Stimulated activated CD4-positive, alpha-beta T cell treated with anti-CD3 and anti-CD28 coated beads, Interleukin-12 subunit alpha, Interleukin-12 subunit beta, amount 100 ng/mL, for 4 hours (primary cell): Measurements from ENCODE around the gene PAPOLB.
"Not testable (repeated sequence)": the region's sequence is repeated elsewhere in the genome, so short reads cannot be mapped to it uniquely, and the experiment has no call there.

Experiments
- DNase-seq: peaks from one replicate; pipeline ENCODE4 v3.0.0-alpha.2; 2020

Gene PAPOLB

GRCh38 chr7:4861673-4862072 is at the start of gene PAPOLB:
TSS of gene PAPOLB (minus strand) at chr7:4862030. CDS start at chr7:4861810, 220 bp downstream.
- no peak for DNase-seq

GRCh38 chr7:4911111-4911828 is 49.4 kb upstream of the PAPOLB start:
- DNase-seq, result no peak

- DNase-seq, result no peak
Observed at GRCh38 chr7:4906682-4907081, 44.9 kb upstream of the PAPOLB start.

- no peak for DNase-seq
Observed at GRCh38 chr7:4905171-4905570, 43.3 kb upstream of the PAPOLB start.

GRCh38 chr7:4904346-4904745 is 42.5 kb upstream of the PAPOLB start:
- no peak for DNase-seq

- no peak for DNase-seq
Observed at GRCh38 chr7:4895766-4896165, 33.9 kb upstream of the PAPOLB start.

GRCh38 chr7:4894482-4894881 is 32.7 kb upstream of the PAPOLB start:
- no peak for DNase-seq

- DNase-seq, result no peak
Observed at GRCh38 chr7:4893929-4894475, 32.2 kb upstream of the PAPOLB start.

- not testable (repeated sequence) for DNase-seq
Observed at GRCh38 chr7:4893188-4893587, 31.4 kb upstream of the PAPOLB start.

- not testable (repeated sequence) for DNase-seq
Observed at GRCh38 chr7:4891522-4891921, 29.7 kb upstream of the PAPOLB start.

- no peak for DNase-seq
Observed at GRCh38 chr7:4889682-4890081, 27.9 kb upstream of the PAPOLB start.

- no peak for DNase-seq
Observed at GRCh38 chr7:4888161-4888560, 26.3 kb upstream of the PAPOLB start.

GRCh38 chr7:4886671-4887070 is 24.8 kb upstream of the PAPOLB start:
- DNase-seq, result no peak

GRCh38 chr7:4885317-4885807 is 23.5 kb upstream of the PAPOLB start:
- no peak for DNase-seq

GRCh38 chr7:4884164-4884563 is 22.3 kb upstream of the PAPOLB start:
- no peak for DNase-seq

- DNase-seq, result peak; percentile 85
Observed at GRCh38 chr7:4883372-4884144, 21.7 kb upstream of the PAPOLB start, which contains the start of gene RADIL. TSS of gene RADIL (minus strand) at chr7:4883716. CDS start at chr7:4878139, 5,577 bp downstream.

- DNase-seq, result no peak
Observed at GRCh38 chr7:4883033-4883371, 21.2 kb upstream of the PAPOLB start.

- DNase-seq, result no peak
Observed at GRCh38 chr7:4882169-4883032, 20.6 kb upstream of the PAPOLB start.

GRCh38 chr7:4880218-4880617 is 18.4 kb upstream of the PAPOLB start:
- no peak for DNase-seq

- DNase-seq, result no peak
Observed at GRCh38 chr7:4879396-4880081, 17.7 kb upstream of the PAPOLB start.

GRCh38 chr7:4878336-4879335 is 16.8 kb upstream of the PAPOLB start:
- no peak for DNase-seq
